ENCODE results near the gene FKBP2.

GRCh38 chr11:64219755-64220154 is 21.1 kb upstream of the FKBP2 start:
- no peak for TF ChIP-seq CTCF (IDR thresholded peaks at IDR 0.05)
- no peak for TF ChIP-seq POLR2A (IDR thresholded peaks at IDR 0.05)
